Right lung (tissue), 5 donors: ENCODE results near the gene DMD. TPM values are rescaled to one million over a fixed set of nuclear protein-coding genes. Genes with fewer than 3 reads are reported as not detected.

Experiments
- DNase-seq, 2 donors: peaks; one replicate each; pipeline ENCODE4 v3.0.0-alpha.2; 2013
- polyA plus RNA-seq, 5 donors: library from polyadenylated mRNA; unstranded; fragments of 120-200 nt; gene quantifications; one replicate each; pipeline versions ENCODE4 v1.2.1 to v1.2.3, GENCODE V29; 2013; ENCODE audit warnings: inconsistent platforms in 1 of 5, low replicate concordance in 1 of 5; ENCODE audit not compliant: insufficient read length in 5 of 5, insufficient read depth in 1 of 5

Gene DMD
- polyA plus RNA-seq, 5 donors = 46.8 to 79.3 (median 59.8) TPM

GRCh38 chrX:31872007-31872406, 1339.3 kb downstream of the DMD start:
- peak; percentile 46 to 52 for DNase-seq

DNA sequence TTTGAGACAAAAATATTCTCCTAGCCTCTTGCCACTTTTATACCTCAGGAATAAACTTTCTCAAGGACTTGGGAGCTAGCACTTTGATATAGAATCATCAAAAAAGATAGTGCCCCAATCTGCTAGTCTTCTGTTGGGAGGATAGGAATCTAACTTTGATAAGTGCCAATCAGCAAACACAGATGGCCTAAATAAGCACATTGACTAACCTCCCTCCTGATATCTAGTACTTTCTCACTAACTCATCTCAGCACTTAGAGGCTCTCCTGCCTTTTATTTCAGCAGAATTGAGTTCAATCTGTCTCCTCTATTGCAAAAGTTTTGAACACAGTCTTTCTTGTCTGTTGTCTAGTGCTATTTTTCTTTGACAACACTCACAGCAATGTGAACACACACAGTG, 1341.1 kb downstream of the DMD start:
- DNase-seq = no peak

- no peak for DNase-seq
Observed at GRCh38 chrX:31860686-31861085, 1350.7 kb downstream of the DMD start.

DNA sequence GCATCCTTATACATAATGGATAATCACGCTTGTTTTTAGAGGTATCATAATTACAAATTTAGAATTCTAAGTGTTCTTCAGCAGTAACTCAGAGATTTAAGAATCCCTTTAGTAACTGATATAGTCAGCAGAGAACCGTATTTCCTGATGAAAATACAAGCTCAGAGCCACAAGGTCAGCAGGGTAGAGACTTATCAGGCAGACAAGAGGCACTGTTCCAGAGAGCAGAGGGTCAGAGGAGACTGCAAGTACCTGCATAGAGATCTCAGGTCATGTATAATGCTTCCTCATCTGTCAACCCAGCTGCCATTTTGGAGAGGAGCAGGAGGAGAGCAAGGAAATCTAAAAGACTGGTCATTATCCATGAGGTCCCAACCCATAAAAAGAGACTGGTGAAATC, 1352.4 kb downstream of the DMD start:
- DNase-seq = no peak

GRCh38 chrX:31854716-31855115, 1356.6 kb downstream of the DMD start:
- DNase-seq = no peak

DNA sequence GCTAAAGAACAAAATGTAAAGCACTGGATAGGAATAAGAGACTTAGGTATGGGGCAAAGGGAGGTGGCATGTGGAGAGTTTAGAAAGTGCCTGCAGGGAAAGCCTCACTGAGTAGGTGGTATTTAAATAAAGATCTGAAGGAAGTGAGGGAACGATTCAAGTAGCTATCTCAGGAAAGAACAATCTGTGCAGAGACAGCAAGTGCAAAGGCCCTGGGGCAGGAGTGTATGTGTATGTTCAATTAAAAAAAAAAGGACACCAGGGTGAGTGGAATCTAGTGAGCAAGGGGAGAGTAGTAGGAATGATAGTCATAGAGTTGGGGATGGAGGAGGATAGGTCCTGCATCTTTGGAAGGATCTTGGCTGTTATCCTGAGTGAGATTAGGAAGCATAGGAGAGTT, 1359.6 kb downstream of the DMD start:
- DNase-seq = no peak

DNA sequence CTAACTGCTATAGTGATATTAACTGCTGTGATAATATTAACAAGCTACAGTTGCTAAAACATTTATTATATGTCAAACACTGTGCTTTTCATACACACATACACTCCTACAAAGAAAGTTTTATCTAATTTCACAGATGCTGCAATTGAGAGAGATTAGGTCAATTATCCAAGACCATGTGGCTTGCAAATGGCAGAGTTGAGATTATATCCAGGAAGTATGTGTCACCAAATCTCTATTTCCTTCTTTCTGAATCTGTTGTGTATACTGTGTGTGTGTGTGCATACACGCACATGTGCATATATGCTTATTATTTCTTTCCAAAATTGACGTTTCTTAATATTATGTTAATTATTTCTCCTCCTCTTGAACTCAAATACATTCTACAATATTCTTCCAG, 1363.6 kb downstream of the DMD start:
- DNase-seq = no peak

- DNase-seq = no peak
Observed at GRCh38 chrX:31845003-31845402, 1366.3 kb downstream of the DMD start.

- DNase-seq = no peak
Observed at GRCh38 chrX:31838617-31839016, 1372.7 kb downstream of the DMD start.

DNA sequence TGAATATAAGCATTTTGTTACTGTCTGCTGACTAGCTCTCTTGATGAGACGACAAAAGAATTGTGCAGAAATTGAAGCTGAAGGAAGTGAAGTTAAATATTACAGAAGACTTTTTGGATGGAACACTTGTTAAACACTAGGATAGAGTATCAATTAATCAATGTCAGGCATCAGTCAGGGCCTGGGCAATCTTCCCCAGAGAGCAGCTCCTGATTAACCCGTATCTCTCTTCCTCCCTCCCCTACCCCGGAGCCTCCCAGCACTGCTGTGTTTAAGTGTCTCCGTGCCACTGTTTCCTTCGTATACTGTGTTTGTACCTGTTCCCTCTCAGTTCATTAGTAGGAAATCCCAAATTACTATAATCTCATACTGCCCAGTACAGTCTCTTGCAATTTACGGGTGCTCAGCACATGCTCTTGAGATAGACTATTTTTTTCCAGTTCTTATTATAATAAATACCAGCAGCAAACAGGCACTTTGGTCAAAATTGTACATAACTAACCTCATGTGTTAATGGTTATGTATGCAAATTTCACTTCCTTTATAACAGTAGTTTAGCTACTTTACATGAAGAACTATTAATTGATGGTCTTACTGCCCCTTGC, 1373.8 kb downstream of the DMD start:
- no peak for DNase-seq

DNA sequence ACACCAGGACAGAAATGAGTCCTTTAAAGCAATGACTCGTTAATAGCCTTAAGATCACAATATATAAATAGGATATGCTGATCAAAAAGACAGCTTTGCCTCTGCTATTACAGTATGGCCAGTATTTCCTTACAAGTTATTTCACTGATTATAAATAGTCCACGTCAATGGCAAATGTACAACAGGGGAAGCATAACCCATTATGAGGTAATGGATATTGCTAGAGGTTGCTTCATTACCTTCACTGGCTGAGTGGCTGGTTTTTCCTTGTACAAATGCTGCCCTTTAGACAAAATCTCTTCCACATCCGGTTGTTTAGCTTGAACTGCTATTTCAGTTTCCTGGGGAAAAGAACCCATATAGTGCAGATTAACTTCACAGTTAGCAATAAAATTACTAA, 1374.9 kb downstream of the DMD start:
- no peak for DNase-seq

- no peak for DNase-seq
Observed at GRCh38 chrX:31832263-31832662, 1379.1 kb downstream of the DMD start.

- no peak for DNase-seq
Observed at GRCh38 chrX:31820430-31821210, 1390.7 kb downstream of the DMD start.

DNA sequence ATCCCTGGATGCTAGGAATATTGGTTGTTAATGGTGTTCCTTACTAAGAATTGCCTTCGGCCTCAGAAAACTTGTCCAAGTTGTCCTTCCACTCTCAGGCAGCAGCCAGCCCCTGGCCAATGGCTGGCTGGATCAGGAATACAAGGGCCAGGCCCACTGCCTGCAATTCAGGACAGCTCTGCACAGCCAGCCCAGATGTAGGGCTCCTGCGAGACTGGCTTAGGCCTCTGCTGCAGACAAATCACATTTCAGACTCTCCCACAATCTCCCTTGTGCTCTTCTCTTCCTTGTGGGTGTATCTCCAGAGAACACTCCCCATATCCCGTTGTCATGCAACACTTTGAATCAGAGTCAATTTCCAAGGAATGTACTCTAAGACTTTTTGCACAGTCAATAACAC, 1391.9 kb downstream of the DMD start:
- DNase-seq = no peak

- no peak for DNase-seq
Observed at GRCh38 chrX:31811106-31811505, 1400.2 kb downstream of the DMD start.

DNA sequence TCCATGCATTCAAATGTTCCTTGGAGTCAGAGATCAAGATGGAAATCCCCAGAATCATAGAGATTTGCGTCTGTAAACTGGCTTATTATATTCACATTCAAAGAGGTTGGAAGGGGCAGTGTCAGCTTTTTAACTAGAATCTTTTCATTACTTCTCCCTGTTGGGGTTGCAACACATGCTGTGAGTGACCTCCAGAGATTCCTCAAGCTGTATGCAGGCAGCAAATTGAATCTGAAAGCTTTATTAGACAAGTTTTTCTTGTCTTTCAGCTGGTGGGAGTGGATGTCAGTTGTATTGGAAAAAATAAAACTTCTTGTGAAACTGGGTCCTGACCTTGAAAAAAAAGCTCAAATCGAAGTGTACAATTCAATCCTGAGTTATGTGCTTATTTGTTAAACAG, 1403.0 kb downstream of the DMD start:
- DNase-seq = no peak

- no peak for DNase-seq
Observed at GRCh38 chrX:31807165-31807564, 1404.2 kb downstream of the DMD start.

GRCh38 chrX:31805781-31806180, 1405.6 kb downstream of the DMD start:
- DNase-seq = peak; percentile 54 to 55

DNA sequence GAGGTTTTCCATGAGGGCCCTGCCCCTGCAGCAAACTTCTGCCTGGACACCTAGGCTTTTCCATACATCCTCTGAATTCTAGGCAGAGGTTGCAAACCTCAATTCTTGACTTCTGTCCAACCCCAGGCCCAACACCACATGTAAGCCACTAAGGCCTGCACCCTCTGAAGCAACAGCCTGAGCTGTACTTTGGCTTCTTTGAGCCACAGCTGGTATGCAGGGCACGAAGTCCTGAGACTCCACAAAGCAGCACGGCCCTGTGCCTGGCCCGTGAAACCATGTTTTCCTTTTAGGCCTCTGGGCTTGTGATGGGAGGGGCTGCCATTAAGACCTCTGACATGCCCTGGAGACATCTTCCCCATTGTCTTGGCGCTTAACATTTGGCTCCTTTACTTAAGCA, 1411.1 kb downstream of the DMD start:
- DNase-seq = no peak

DNA sequence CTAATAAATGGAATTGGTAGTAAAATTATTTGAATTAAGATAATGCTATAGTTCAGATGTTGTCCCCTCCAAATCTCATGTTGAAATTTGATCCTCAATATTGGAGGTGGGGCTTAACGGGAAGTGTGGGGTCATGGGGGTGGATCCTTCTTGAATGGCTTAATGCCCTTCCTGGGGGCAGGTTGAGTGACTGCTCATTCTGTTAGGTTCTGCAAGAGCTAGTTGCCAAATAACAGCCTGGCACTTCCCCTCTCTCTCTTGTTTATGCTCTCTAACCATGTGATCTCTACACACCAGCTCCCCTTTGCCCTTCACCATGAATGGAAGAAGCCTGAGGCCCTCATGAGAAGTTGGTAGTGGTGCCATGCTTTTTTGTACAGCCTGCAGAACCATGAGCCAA, 1414.7 kb downstream of the DMD start:
- DNase-seq = no peak

DNA sequence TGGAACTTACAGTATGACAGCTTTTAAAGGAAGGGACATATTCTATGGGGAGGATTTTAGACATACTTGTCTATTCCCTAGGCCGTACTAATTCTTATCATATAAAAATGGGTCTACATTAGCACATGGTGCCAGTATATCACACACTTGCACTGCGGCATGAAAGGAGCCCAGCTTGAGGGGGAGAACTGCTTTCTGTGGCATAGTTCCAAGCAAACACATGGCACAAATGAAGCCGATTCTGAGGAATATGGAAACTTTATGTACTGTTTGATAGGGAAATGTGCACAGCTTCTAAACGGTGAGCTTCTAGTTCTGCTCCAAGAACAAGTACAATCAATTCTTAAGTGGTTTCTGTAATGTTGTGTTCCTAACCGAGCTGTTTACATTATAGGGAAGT, 1463.9 kb downstream of the DMD start:
- DNase-seq = no peak

DNA sequence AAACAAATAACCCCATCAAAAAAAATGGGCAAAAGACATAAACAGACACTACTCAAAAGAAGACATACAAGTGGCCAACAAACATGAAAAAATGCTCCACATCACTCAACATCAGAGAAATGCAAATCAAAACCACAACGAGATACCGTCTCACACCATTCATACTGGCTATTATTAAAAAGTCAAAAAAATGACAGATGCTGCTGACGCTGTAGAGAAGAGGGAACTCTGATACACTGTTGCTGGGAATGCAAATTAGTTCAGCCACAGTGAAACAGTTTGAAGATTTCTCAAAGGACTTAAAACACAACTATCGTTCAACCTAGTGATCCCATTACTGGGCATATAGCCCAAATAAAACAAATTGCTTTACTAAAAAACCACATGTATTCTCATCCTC, 1468.3 kb downstream of the DMD start:
- DNase-seq = no peak

DNA sequence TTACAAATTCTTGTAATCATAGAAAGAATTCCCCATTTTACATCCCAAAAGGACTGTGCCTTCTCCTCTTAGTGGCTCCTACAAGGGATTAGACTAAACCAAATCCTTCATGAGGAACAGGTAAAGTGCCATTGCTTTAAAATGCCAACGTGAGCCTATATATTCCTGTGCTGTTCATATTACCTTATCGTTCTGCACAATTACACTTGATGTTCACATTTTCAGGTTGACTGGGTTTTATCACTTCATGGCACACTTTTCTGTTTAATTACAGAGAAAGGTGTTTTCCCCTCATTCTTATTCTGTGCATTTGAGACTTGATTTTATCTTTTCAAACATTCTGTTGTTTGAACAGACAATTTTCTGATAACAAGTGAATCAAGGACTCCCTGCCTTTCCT, 1493.9 kb downstream of the DMD start:
- DNase-seq = no peak

- DNase-seq = no peak
Observed at GRCh38 chrX:31715675-31716074, 1495.7 kb downstream of the DMD start.
